ENCODE results near the gene CYGB.

- no peak for TF ChIP-seq POLR2AphosphoS5 (IDR thresholded peaks at IDR 0.05; ENCODE audit: borderline replicate concordance, low read depth, low read length)
- no peak for TF ChIP-seq EZH2 (IDR thresholded peaks at IDR 0.05)
- no peak for TF ChIP-seq FOXP2 (optimal IDR thresholded peaks at IDR 0.05; ENCODE audit: control extremely low read depth, extremely low read length, insufficient read depth)
These were observed 2.4 kb downstream of the CYGB start for GRCh38 chr17:76534831-76535732.
